ENCODE measurements around the gene DNAAF1. TPM values are rescaled to one million over a fixed set of nuclear protein-coding genes. Genes with fewer than 3 reads are reported as not detected.

DNAAF1 gene
- total RNA-seq, 1 experiment from 2014 or later: not detected

GRCh38 chr16:84109598-84110335 is 35.3 kb upstream of the DNAAF1 start:
- Histone ChIP-seq H3K4me3 (ENCODE audit: low read depth in 2 of 2, low read length in 2 of 2) (no peak overlapping the region), H3K9me3 (ENCODE audit: control insufficient read depth, insufficient read depth, low read depth, low read length) (no peaks in the 10 kb centered on the region), H3K27me3 (ENCODE audit: control insufficient read depth, insufficient read depth, low read length) (no peaks in the 10 kb centered on the region), H3K27ac (ENCODE audit: low read length) (no peak overlapping the region), H3K4me1 (ENCODE audit: control insufficient read depth, insufficient read depth, low read length) (peaks cover 4% of the 10 kb centered on the region; the same call in 1 of the 2 replicates), H3K36me3 (ENCODE audit: control insufficient read depth, insufficient read depth, low read length) (no peaks in the 10 kb centered on the region)
- no peak for DNase-seq (ENCODE audit: low read depth, low spot score)
- TF ChIP-seq CTCF (IDR thresholded peaks at IDR 0.05) (no peak), POLR2AphosphoS5 (IDR thresholded peaks at IDR 0.05; ENCODE audit: low read depth, low read length) (no peak), REST (IDR thresholded peaks at IDR 0.05; ENCODE audit: insufficient read depth in 1 of 2, low read depth in 2 of 2, low read length in 1 of 2) (no peak), TCF7L2 (IDR thresholded peaks at IDR 0.05; ENCODE audit: low read depth, low read length) (no peak), SIN3A (IDR thresholded peaks at IDR 0.05; ENCODE audit: borderline replicate concordance, insufficient read depth, low read depth, low read length) (no peak)
- intact Hi-C loops (cut with micrococcal nuclease; ENCODE audit: unreplicated experiment) (no loop called here), in situ Hi-C loops (cut with HindIII; ENCODE audit: low pct_unique_long_range_greater_than_20kb, low sequenced_read_pairs) (no loop called here)
- no peak for ATAC-seq
- ChIA-PET CTCF (no interaction called here), POLR2A (no interaction called here)
- no TSS peak for BruUV-seq (replicated peaks)

GRCh38 chr16:84110527-84110926 is 34.6 kb upstream of the DNAAF1 start:
- H3K9me3 ChIP-seq (ENCODE audit: control insufficient read depth, insufficient read depth, low read depth, low read length): no peaks in the 10 kb centered on the region
- no peak for DNase-seq (ENCODE audit: low read depth, low spot score)
- POLR2A ChIA-PET: no interaction called here
- no peaks in the 10 kb centered on the region for H3K36me3 ChIP-seq (ENCODE audit: control insufficient read depth, insufficient read depth, low read length)
- BruUV-seq (replicated peaks): no TSS peak
- ATAC-seq: no peak
- CTCF ChIA-PET: no interaction called here
- H3K27me3 ChIP-seq (ENCODE audit: control insufficient read depth, insufficient read depth, low read length): no peaks in the 10 kb centered on the region
- peaks cover 4% of the 10 kb centered on the region for H3K4me1 ChIP-seq (ENCODE audit: control insufficient read depth, insufficient read depth, low read length)
- no peak overlapping the region for H3K4me3 ChIP-seq (ENCODE audit: low read depth in 2 of 2, low read length in 2 of 2)
- TF ChIP-seq POLR2AphosphoS5 (IDR thresholded peaks at IDR 0.05; ENCODE audit: low read depth, low read length): no peak
- no peak for TF ChIP-seq SIN3A (IDR thresholded peaks at IDR 0.05; ENCODE audit: borderline replicate concordance, insufficient read depth, low read depth, low read length)
- TF ChIP-seq CTCF (IDR thresholded peaks at IDR 0.05): no peak
- no peak for TF ChIP-seq TCF7L2 (IDR thresholded peaks at IDR 0.05; ENCODE audit: low read depth, low read length)
- no peak for TF ChIP-seq REST (IDR thresholded peaks at IDR 0.05; ENCODE audit: insufficient read depth in 1 of 2, low read depth in 2 of 2, low read length in 1 of 2)
- intact Hi-C loops (cut with micrococcal nuclease; ENCODE audit: unreplicated experiment): no loop called here
- no peak overlapping the region for H3K27ac ChIP-seq (ENCODE audit: low read length)
- in situ Hi-C loops (cut with HindIII; ENCODE audit: low pct_unique_long_range_greater_than_20kb, low sequenced_read_pairs): no loop called here
